Esophagus mucosa (tissue), 1 donor: ENCODE measurements around the gene ZNF469. TPM values are rescaled to one million over a fixed set of nuclear protein-coding genes. Genes with fewer than 3 reads are reported as not detected.
"Not testable (repeated sequence)": the region's sequence is repeated elsewhere in the genome, so short reads cannot be mapped to it uniquely, and the experiment has no call there.

ENCODE experiments used
- ATAC-seq: fragments of 200-7000 bp; cut with Tn5 transposase; one replicate; pipeline ENCODE4 v1.9.1; 2020
- total RNA-seq: library from RNA; stranded (reverse); gene quantifications from one replicate; pipeline ENCODE4 v1.2.4, GENCODE V29; 2023
- donor health status: DM: yes; HTN: yes; CAD: no.

The ZNF469 gene
- total RNA-seq, 1 donor from 2014 or later: 0.24 TPM

GRCh38 chr16:88393571-88393970, 10.8 kb downstream of the ZNF469 start:
- no peak for ATAC-seq

DNA sequence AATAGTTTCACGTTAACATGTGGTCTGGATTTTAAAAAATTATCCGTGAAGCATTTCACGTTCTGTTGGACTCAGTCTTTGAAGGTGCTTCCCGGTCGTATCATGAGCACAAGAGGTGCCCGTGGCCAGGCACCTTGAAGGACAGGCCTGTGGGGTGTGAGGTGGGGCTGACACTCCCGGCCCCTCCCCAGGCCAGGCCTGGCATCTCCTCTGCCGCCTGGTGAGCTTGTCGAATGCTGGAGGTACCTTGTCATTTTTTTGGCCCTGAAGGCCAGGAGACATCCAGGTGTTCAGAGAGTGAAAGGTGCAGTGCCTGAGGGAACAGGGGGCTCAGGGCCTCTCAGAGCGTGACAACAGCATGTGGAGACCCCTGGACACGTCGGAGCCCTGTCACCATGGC, 11.7 kb downstream of the ZNF469 start:
- ATAC-seq: no peak

- no peak for ATAC-seq
Observed at GRCh38 chr16:88395669-88396584, 13.2 kb downstream of the ZNF469 start.

DNA sequence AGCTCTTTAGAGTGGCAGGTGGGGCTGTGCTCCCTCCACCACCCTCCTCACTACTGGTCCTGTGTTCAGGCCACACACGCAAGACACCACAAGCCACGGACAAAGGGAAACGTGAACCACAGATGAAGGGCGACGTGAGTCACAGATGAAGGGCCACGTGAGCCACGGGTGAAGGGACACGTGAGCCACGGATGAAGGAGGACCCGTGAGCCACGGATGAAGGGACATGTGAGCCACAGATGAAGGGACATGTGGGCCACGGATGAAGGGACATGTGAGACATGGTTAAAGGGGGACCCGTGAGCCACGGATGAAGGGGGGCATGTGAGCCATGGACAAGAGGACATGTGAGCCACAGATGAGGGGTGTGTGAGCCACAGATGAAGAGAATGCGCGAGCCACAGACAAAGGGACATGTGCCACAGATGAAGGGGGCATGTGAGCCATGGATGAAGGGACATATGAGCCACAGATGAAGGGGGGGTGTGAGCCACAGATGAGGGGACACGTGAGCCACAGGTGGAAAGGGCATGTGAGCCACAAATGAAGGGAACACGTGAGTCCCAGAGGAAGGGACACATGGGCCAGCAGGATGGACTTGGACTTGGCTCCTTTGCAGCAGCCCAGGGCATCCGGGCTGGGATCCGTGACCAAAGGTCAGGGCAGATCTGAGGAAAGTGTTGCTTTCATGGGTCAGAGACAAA, 15.6 kb downstream of the ZNF469 start:
- no peak for ATAC-seq

DNA sequence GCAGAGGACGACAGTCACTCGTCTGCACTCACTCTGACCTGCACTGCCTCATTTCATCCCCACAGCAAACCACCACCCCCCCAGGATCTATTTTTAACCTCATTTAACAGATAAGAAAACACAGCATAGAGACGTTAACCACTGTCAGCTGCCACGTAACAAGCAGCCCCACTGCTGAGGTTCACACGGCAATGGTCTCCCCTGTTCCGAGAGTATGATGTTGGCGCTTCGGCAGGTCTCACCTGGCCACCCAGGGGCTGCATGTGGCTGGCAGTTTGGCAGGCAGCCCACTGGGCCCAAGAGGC, 16.1 kb downstream of the ZNF469 start:
- no peak for ATAC-seq

DNA sequence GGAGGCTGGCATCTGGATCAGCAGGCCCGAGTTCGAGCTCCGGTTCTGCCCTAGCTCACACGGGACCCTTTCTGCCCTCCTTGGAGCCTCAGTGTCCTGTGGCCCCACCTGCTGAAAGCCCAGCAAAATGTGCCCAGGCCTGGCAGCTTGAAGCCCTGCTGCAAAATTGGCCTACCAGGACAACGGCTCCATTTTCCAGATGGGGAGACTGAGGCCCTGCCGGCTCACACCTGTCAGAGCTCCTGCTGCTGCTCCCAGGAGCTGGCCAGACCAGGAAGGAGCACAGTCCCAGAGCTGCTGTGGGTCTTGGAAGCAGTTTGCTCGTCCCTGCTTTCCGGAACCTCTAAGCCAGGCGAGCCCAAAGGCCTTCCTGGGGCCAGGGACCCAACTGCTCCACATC, 17.4 kb downstream of the ZNF469 start:
- no peak for ATAC-seq

DNA sequence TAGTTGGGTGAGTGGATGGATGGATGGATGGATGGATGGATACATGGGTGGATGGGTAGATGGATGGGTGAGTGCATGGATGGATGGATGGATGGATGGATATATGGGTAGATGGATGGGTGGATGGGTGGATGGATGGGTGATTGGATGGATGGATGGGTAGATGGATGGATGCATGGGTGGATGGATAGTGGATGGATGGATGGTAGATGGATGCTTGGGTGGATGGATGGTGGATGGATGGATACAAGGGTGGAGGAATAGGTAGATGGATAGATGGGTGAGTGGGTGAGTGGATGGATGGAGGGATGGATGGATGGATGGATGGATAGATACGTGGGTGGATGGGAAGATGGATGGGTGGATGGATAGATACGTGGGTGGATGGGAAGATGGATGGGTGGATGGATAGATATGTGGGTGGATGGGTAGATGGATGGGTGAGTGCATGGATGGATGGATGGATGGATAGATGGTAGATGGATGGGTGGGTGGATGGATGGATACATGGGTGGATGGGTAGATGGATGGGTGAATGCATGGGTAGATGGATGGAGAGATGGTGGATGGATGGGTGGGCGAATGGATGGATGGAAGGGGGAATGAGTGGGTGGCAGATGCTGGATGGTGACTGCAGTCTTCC, 19.0 kb downstream of the ZNF469 start:
- no peak for ATAC-seq

DNA sequence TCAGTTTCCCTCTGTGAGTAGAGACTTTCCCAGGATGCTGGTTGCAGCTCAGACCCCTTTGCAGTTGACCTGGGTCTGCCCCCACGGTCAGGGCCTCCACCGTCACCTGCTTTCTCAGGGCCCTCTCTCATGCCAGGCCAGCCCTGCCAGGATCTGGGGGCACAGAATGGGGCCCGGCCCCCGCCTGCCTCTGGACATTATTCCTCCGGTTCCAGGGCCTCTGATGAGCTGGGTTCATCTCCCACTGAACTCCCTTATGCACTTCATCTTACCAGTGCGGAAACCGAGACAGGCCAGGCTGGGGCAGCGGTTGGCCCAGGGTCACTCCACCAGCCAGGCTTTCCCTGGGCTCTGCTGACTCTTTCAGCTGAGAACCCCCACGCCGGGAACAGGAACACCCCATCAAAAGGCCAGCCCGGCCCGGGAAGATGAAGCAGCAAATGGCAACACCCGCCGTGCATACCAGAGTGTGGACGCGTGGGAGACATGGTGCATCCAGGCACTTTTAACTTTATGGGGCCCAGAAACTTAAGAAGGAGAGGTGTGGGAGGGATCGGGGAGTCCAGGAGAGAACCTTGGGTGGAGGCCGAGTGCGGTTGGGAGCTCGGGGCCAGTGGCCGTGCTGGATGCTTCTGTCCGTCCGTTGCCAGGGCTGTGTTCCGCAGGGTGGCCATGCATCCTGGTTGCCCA, 19.9 kb downstream of the ZNF469 start:
- no peak for ATAC-seq

DNA sequence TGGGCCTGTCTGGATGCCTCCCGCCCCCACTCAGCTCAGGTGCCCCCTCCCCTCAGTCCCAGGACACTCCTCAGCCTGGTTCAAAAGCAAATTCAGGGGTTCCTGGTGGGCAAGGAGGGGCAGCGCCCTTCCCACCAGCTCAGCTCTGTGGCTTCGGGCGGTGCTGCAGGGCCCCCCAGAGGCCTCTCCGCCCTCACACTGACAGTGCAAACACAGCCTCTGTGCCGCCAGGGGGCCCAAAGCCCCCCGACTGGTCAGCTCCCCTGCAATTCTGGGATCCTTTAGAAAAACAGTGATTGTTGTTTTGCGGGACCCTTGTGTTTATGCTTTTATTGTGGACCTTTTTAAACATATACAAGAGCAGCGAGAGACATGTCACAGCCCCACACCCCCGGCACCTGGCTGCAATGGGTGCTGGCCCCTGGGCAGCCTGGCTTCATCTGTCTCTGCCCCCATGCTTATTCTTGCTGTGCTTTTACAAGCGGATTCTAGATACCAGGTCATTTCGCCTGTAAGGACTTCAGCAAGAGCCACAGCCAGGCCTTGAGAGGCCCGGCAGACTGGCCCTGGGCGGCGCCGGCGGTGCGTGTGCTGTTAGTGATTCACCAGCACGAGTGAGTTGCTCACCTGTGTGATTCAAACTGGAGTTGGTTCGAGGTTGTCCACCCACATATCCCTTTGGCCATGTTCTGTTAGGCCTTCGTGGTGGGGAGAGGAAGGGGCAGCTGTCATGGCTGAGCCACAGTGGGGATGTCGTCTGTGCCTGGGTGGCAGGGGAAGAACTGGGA, 21.2 kb downstream of the ZNF469 start:
- ATAC-seq: peak; percentile 30

GRCh38 chr16:88404769-88405168, 22.0 kb downstream of the ZNF469 start:
- no peak for ATAC-seq

DNA sequence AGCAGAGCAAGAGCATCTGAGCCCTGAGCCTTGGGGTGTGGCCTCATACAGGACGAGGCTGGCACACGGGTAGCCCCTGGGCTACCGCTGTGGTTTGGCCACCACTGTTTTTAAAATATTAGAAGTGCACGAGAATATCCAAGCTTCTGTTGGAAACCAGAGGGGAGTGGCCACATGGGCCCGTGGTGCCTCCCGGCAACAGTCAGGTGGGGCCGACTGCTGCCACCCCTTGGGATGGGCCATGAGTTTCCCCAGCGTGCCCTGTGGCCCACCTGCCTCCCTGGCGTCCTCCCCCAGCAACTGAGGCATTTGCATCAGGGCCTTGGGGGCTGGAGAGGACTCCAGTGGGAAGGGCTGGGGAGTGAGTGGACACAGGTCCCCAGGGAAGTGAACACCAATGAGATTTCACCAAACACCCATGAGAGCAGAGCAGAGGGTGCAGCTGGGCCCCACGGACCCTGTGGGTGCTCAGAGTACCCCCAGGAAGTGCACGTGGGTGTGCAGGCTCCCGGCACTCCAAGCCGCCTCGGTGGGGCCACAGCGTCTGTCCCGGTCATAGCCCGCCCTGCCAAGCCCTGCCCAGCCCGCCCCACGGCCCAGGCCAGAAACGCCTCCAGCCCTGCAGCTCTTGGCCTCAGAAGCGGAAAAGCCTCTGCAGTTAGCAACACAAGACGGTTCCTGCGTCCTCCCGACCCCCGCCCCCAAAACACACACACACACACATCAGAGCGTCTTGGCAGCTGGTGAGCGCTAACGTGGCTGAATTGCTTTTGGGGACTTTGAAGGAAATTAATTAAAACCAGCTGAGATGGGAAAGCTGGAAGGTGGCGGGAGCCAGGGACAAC, 22.7 kb downstream of the ZNF469 start:
- ATAC-seq: peak; percentile 18

GRCh38 chr16:88406096-88407041, 23.6 kb downstream of the ZNF469 start:
- no peak for ATAC-seq

DNA sequence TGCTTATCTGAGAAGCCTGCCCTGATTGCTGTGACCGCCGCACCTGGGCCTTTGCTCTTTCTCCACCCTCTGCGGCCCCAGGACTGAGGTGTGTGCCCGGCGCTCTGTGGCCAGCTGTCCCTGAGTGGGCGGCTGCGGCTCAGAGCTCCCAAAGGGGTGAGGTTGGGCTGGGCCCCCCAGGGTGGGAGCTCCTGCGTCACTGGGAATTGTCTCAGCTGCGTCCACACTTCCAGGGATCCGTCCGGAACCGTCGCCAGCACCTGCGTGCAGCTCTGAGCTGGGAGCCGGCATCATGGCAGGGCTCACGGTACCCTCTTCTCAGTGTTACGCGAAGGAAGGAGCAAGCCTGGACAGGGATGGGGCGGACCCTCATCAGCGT, 24.3 kb downstream of the ZNF469 start:
- ATAC-seq: no peak

DNA sequence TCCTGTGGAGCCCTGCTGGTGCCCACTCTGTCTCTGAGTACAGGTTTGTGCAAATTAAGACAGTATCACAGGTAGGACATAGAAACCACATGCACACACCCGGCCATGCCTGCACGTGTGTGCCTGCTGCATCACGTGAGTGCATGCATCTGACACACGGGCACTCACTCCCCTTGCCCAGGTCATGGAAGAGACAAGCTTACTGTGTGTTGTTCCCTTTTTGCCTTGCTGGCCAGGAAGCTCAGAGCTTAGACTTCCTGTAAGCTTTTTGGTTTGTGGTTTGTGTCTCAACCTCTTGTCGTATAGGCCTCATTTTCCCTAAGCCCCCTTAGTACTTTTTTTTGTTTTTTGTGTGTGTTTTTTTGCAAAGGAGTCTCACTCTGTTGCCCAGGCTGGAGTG, 25.0 kb downstream of the ZNF469 start:
- ATAC-seq: no peak

GRCh38 chr16:88408561-88409142, 25.9 kb downstream of the ZNF469 start:
- ATAC-seq: no peak

- no peak for ATAC-seq
Observed at GRCh38 chr16:88409296-88410065, 26.7 kb downstream of the ZNF469 start.

GRCh38 chr16:88410297-88410968, 27.7 kb downstream of the ZNF469 start:
- not testable (repeated sequence) for ATAC-seq

DNA sequence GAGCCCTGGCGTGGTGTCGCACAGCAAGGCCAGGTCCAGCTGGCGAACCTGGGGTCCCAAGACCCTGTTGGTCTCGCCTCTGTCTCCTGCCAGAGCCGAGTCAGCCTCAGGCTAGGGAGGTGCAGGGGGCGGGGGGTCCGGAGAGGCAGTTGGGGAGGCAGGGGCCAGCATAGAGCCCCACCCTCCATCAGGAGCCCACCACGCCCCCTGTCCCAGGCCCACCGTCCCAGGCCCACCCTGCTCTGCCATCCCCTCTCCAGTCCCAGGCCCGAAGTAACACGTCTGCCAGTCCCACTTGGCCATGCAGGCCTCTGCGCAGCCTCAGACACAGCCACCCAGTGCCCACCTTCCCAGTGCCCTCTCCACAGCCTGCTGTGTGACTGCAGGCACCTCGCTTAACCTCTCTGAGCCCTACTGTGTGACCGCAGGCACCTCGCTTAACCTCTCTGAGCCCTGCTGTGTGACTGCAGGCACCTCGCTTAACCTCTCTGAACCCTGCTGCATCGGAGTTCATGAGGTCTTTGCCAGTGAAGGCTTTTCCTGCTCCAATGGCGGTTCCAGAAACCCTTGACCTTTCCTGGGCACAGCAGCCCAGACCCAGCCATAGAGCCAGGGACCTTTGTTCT, 29.3 kb downstream of the ZNF469 start:
- ATAC-seq: no peak
